ENCODE results near the gene ZNF791. TPM values are rescaled to one million over a fixed set of nuclear protein-coding genes. Genes with fewer than 3 reads are reported as not detected.

Gene ZNF791
- total and polyA plus RNA-seq, 2 donors (not counting 1 experiment from before 2014, with no cell fraction given) = 11.4 to 12.2 TPM

GRCh38 chr19:12665671-12666264 lies 55.0 kb downstream of the ZNF791 start:
- Histone ChIP-seq H3K27me3 (ENCODE audit: control insufficient read depth, insufficient read depth, low read length) (no peaks in the 10 kb centered on the region), H3K9ac (ENCODE audit: insufficient read depth, low read length) (no peak overlapping the region), H3K4me3 (replicated peaks in 1 of 4; ENCODE audit: control extremely low read depth in 1 of 4, insufficient read depth in 1 of 4, low read depth in 3 of 4, low read length in 4 of 4) (peak overlapping the region; percentile 50 to 91 (median 82)), H3K4me1 (ENCODE audit: control insufficient read depth, extremely low read depth, insufficient read depth, low read length) (peaks cover 12% of the 10 kb centered on the region), H3K27ac (ENCODE audit: insufficient read depth, low read length) (no peak overlapping the region), H3K36me3 (ENCODE audit: control insufficient read depth, insufficient read depth, low read length) (peaks cover 5% of the 10 kb centered on the region), H4K20me1 (ENCODE audit: control insufficient read depth, extremely low read depth, insufficient read depth, low read length) (no peaks in the 10 kb centered on the region), H3K79me2 (ENCODE audit: control insufficient read depth, insufficient read depth, low read length) (peaks cover 29% of the 10 kb centered on the region), H3K4me2 (ENCODE audit: extremely low read depth, insufficient read depth, low read length) (peak overlapping the region; percentile 75), H2AFZ (ENCODE audit: low read length) (peak overlapping the region; percentile 19), H3K9me3 (ENCODE audit: control insufficient read depth, insufficient read depth, low read depth, low read length) (no peaks in the 10 kb centered on the region)
- DNase-seq (ENCODE audit: low read depth in 2 of 2) = peak in 1 of 2 donors; percentile 14
- TF ChIP-seq, protein P1, sequence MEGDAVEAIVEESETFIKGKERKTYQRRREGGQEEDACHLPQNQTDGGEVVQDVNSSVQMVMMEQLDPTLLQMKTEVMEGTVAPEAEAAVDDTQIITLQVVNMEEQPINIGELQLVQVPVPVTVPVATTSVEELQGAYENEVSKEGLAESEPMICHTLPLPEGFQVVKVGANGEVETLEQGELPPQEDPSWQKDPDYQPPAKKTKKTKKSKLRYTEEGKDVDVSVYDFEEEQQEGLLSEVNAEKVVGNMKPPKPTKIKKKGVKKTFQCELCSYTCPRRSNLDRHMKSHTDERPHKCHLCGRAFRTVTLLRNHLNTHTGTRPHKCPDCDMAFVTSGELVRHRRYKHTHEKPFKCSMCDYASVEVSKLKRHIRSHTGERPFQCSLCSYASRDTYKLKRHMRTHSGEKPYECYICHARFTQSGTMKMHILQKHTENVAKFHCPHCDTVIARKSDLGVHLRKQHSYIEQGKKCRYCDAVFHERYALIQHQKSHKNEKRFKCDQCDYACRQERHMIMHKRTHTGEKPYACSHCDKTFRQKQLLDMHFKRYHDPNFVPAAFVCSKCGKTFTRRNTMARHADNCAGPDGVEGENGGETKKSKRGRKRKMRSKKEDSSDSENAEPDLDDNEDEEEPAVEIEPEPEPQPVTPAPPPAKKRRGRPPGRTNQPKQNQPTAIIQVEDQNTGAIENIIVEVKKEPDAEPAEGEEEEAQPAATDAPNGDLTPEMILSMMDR (conservative IDR thresholded peaks at IDR 0.05 in 1 of 2, IDR thresholded peaks at IDR 0.05 in 1 of 2; ENCODE audit: low read depth in 1 of 2, low read length in 2 of 2) = no peak
- no peak for TF ChIP-seq EZH2 (IDR thresholded peaks at IDR 0.05; ENCODE audit: low read length, missing control alignments)

DNA sequence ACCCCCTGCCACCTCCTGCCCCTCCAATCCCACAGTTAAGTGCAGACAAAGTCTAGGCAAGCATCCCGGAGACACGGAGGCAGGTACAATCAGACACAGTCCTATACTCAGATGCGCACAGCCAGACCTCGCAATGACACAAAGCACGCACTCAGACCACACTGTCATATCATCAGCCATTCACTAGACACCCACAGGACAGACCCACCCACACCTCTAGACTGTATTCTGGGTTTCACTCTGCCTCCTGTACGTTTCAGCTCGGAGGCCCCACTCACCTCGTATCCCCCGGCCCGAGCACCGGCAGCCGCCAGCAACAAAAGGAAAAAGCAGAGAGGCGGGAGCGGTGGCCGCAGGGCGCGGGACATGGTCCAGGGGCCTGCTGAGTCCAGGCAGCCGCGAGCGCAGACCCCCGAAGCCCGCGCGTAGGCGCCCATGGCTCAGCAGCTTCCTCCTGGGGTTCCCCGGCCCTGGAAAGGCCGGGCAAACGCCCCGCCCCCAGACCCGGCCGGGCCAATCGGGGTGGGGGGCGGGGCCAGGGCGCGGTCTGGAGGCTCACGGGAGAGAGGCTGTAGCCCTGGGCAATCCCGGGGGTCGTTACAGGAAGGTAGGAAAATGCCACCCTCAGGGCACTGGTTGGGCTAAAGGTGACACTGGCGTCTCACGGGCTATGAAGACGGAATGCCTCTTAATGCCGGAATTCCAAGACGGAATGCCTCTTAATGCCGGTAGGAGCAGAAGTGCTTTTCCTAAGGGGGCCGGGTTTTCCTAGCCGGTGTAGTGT lies 55.7 kb downstream of the ZNF791 start, which contains the start of the genes MAN2B1 and WDR83:
Gene MAN2B1 (minus strand): TSS at position 478 of the 784 bp plus-strand sequence. CDS start 41 bp downstream, at position 437.
Gene WDR83 (plus strand): TSS at position 543 of the 784 bp plus-strand sequence. CDS start 2,984 bp downstream, outside the sequence.
- DNase-seq (ENCODE audit: low read depth in 2 of 2) = peak; percentile 48 to 58
- H3K79me2 ChIP-seq (ENCODE audit: control insufficient read depth, insufficient read depth, low read length) = peaks cover 30% of the 10 kb centered on the region

More for the DNA sequence above, 55.7 kb downstream of the ZNF791 start, which contains the start of the genes MAN2B1 and WDR83:
- Histone ChIP-seq H3K27ac (ENCODE audit: insufficient read depth, low read length) (peak within 1 kb of the TSS; percentile 58), H4K20me1 (ENCODE audit: control insufficient read depth, extremely low read depth, insufficient read depth, low read length) (no peaks in the 10 kb centered on the region), H2AFZ (ENCODE audit: low read length) (peak within 1 kb of the TSS; percentile 99), H3K4me3 (replicated peaks in 1 of 4; ENCODE audit: control extremely low read depth in 1 of 4, insufficient read depth in 1 of 4, low read depth in 3 of 4, low read length in 4 of 4) (peak within 1 kb of the TSS; percentile 50 to 91 (median 82)), H3K9me3 (ENCODE audit: control insufficient read depth, insufficient read depth, low read depth, low read length) (no peaks in the 10 kb centered on the region), H3K9ac (ENCODE audit: insufficient read depth, low read length) (peak within 1 kb of the TSS; percentile 73), H3K36me3 (ENCODE audit: control insufficient read depth, insufficient read depth, low read length) (peaks cover 3% of the 10 kb centered on the region), H3K4me2 (ENCODE audit: extremely low read depth, insufficient read depth, low read length) (peak within 1 kb of the TSS; percentile 96), H3K4me1 (ENCODE audit: control insufficient read depth, extremely low read depth, insufficient read depth, low read length) (peaks cover 12% of the 10 kb centered on the region), H3K27me3 (ENCODE audit: control insufficient read depth, insufficient read depth, low read length) (no peaks in the 10 kb centered on the region)
- TF ChIP-seq EZH2 (IDR thresholded peaks at IDR 0.05; ENCODE audit: low read length, missing control alignments) = no peak
- TF ChIP-seq, protein P1 (conservative IDR thresholded peaks at IDR 0.05 in 1 of 2, IDR thresholded peaks at IDR 0.05 in 1 of 2; ENCODE audit: low read depth in 1 of 2, low read length in 2 of 2) = no peak
